ENCODE results near the gene NIPA2. TPM values are rescaled to one million over a fixed set of nuclear protein-coding genes. Genes with fewer than 3 reads are reported as not detected.
"Not testable (repeated sequence)": the region's sequence is repeated elsewhere in the genome, so short reads cannot be mapped to it uniquely, and the experiment has no call there.

Gene NIPA2
- total and polyA plus RNA-seq, 2 donors (not counting 1 experiment from before 2014, with no cell fraction given): 47.7 to 64.7 TPM

DNA sequence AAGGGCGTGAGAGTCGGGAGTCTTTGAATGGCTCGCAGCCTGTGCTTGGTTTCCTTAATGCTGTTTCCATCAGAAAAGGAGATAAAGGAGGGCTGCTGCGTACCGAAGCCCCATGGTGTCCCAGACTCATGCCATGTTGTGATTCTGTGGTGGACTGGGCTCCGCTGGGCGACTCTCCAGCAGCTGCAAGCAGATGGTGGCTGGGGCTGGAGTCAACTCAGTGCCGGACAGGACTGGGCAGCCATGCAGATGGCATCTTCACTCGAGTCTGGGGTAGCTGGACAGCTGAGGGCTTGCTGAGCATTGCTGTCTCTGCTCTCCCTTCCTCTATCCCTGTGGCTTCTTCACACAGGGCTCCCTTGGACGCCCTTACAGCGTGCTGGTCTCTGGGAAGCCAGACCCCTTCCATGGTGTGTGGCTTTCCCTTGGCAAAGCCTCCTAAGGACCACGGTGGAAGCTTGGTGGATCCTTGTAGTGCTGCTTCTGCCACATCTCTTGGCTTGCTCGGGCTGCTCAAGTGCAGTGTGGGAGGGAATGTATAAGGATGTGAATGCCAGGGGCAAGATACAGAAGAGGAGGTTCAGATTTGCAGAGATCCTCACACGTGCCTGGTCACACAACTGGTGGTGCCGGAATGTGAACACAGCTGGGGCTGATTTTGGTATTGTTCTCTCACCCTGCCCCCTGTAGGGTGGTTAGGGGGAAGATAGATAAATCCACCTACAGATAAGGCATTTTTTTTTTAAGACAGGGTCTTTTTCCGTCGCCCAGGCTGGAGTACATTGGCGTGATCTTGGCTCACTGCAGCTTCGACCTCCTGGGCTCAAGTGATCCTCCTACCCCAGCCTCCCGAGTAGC is 43.0 kb upstream of the NIPA2 start:
- Histone ChIP-seq H3K4me1 (ENCODE audit: control insufficient read depth, extremely low read depth, insufficient read depth, low read length) (no peaks in the 10 kb centered on the region), H3K27ac (ENCODE audit: insufficient read depth, low read length) (no peak overlapping the region)

GRCh38 chr15:22796079-22796478 is 42.4 kb upstream of the NIPA2 start:
- Histone ChIP-seq H3K36me3 (ENCODE audit: control insufficient read depth, insufficient read depth, low read length) (no peaks in the 10 kb centered on the region), H2AFZ (ENCODE audit: low read length) (no peak overlapping the region), H3K9me3 (ENCODE audit: control insufficient read depth, insufficient read depth, low read depth, low read length) (no peaks in the 10 kb centered on the region), H4K20me1 (ENCODE audit: control insufficient read depth, extremely low read depth, insufficient read depth, low read length) (no peaks in the 10 kb centered on the region), H3K27me3 (ENCODE audit: control insufficient read depth, insufficient read depth, low read length) (no peaks in the 10 kb centered on the region), H3K79me2 (ENCODE audit: control insufficient read depth, insufficient read depth, low read length) (no peaks in the 10 kb centered on the region), H3K4me2 (ENCODE audit: extremely low read depth, insufficient read depth, low read length) (no peak overlapping the region), H3K27ac (ENCODE audit: insufficient read depth, low read length) (no peak overlapping the region), H3K4me1 (ENCODE audit: control insufficient read depth, extremely low read depth, insufficient read depth, low read length) (no peaks in the 10 kb centered on the region), H3K4me3 (replicated peaks in 1 of 4; ENCODE audit: control extremely low read depth in 1 of 4, insufficient read depth in 1 of 4, low read depth in 3 of 4, low read length in 4 of 4) (no peak overlapping the region), H3K9ac (ENCODE audit: insufficient read depth, low read length) (no peak overlapping the region)
- no peak for TF ChIP-seq CTCF (conservative IDR thresholded peaks at IDR 0.05 in 1 of 2, IDR thresholded peaks at IDR 0.05 in 1 of 2; ENCODE audit: low read depth in 1 of 2, low read length in 2 of 2)
- no peak for TF ChIP-seq EZH2 (IDR thresholded peaks at IDR 0.05; ENCODE audit: low read length, missing control alignments)
- DNase-seq (ENCODE audit: low read depth in 2 of 2): no peak

More for the DNA sequence above, 43.0 kb upstream of the NIPA2 start:
- no peak overlapping the region for H3K4me2 ChIP-seq (ENCODE audit: extremely low read depth, insufficient read depth, low read length)
- H4K20me1 ChIP-seq (ENCODE audit: control insufficient read depth, extremely low read depth, insufficient read depth, low read length): no peaks in the 10 kb centered on the region
- no peak for TF ChIP-seq CTCF (conservative IDR thresholded peaks at IDR 0.05 in 1 of 2, IDR thresholded peaks at IDR 0.05 in 1 of 2; ENCODE audit: low read depth in 1 of 2, low read length in 2 of 2)
- TF ChIP-seq EZH2 (IDR thresholded peaks at IDR 0.05; ENCODE audit: low read length, missing control alignments): no peak
- DNase-seq (ENCODE audit: low read depth in 2 of 2): no peak
- no peak overlapping the region for H2AFZ ChIP-seq (ENCODE audit: low read length)
- H3K27me3 ChIP-seq (ENCODE audit: control insufficient read depth, insufficient read depth, low read length): no peaks in the 10 kb centered on the region
- H3K79me2 ChIP-seq (ENCODE audit: control insufficient read depth, insufficient read depth, low read length): no peaks in the 10 kb centered on the region
- H3K9me3 ChIP-seq (ENCODE audit: control insufficient read depth, insufficient read depth, low read depth, low read length): no peaks in the 10 kb centered on the region
- H3K36me3 ChIP-seq (ENCODE audit: control insufficient read depth, insufficient read depth, low read length): no peaks in the 10 kb centered on the region
- H3K9ac ChIP-seq (ENCODE audit: insufficient read depth, low read length): no peak overlapping the region
- H3K4me3 ChIP-seq (replicated peaks in 1 of 4; ENCODE audit: control extremely low read depth in 1 of 4, insufficient read depth in 1 of 4, low read depth in 3 of 4, low read length in 4 of 4): no peak overlapping the region

DNA sequence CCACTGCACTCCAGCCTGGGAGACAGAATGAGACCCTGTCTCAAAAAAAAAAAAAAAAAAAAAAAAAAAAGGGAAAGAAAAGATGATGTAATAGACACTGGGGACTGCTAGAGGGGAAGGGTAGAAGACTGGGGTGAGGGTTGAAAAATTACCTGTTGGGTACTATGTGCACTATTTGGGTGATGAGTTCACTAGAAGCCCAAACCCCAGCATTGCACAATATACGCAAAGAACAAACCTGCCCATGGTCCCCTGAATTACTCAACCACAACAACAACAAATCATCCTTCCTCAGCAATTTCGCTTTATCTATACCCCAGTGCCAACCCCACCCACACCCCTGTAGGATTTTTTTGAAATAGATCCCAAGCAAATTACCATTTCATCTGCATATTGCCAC is 38.6 kb upstream of the NIPA2 start:
- no peak for DNase-seq (ENCODE audit: low read depth in 2 of 2)
- Histone ChIP-seq H3K79me2 (ENCODE audit: control insufficient read depth, insufficient read depth, low read length) (no peaks in the 10 kb centered on the region), H3K9me3 (ENCODE audit: control insufficient read depth, insufficient read depth, low read depth, low read length) (no peaks in the 10 kb centered on the region), H3K27me3 (ENCODE audit: control insufficient read depth, insufficient read depth, low read length) (no peaks in the 10 kb centered on the region), H2AFZ (ENCODE audit: low read length) (no peak overlapping the region), H3K4me3 (replicated peaks in 1 of 4; ENCODE audit: control extremely low read depth in 1 of 4, insufficient read depth in 1 of 4, low read depth in 3 of 4, low read length in 4 of 4) (no peak overlapping the region), H3K4me1 (ENCODE audit: control insufficient read depth, extremely low read depth, insufficient read depth, low read length) (no peaks in the 10 kb centered on the region), H3K4me2 (ENCODE audit: extremely low read depth, insufficient read depth, low read length) (no peak overlapping the region), H3K9ac (ENCODE audit: insufficient read depth, low read length) (no peak overlapping the region), H3K27ac (ENCODE audit: insufficient read depth, low read length) (no peak overlapping the region), H4K20me1 (ENCODE audit: control insufficient read depth, extremely low read depth, insufficient read depth, low read length) (no peaks in the 10 kb centered on the region), H3K36me3 (ENCODE audit: control insufficient read depth, insufficient read depth, low read length) (no peaks in the 10 kb centered on the region)
- TF ChIP-seq EZH2 (IDR thresholded peaks at IDR 0.05; ENCODE audit: low read length, missing control alignments) (no peak), CTCF (conservative IDR thresholded peaks at IDR 0.05 in 1 of 2, IDR thresholded peaks at IDR 0.05 in 1 of 2; ENCODE audit: low read depth in 1 of 2, low read length in 2 of 2) (no peak)

DNA sequence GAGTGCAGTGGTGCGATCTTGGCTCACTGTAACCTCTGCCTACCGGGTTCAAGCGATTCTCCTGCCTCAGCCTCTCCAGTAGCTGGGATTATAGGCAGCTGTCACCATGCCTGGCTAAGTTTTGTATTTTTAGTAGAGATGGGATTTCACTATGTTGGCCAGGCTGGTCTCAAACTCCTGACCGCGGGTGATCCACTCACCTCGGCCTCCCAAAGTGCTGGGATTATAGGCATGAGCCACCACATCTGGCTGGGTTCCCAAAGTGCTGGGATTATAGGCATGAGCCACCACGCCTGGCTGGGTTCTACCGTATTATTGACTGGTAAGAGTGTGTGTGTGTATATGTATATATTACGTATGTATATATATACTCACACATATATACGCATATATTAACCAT is 35.5 kb upstream of the NIPA2 start:
- not testable (repeated sequence) for H3K4me1 ChIP-seq (ENCODE audit: control insufficient read depth, extremely low read depth, insufficient read depth, low read length); H3K4me3 ChIP-seq (replicated peaks in 1 of 4; ENCODE audit: control extremely low read depth in 1 of 4, insufficient read depth in 1 of 4, low read depth in 3 of 4, low read length in 4 of 4); DNase-seq (ENCODE audit: low read depth in 2 of 2); H3K27me3 ChIP-seq (ENCODE audit: control insufficient read depth, insufficient read depth, low read length); H4K20me1 ChIP-seq (ENCODE audit: control insufficient read depth, extremely low read depth, insufficient read depth, low read length); H3K27ac ChIP-seq (ENCODE audit: insufficient read depth, low read length); H3K9ac ChIP-seq (ENCODE audit: insufficient read depth, low read length); H3K9me3 ChIP-seq (ENCODE audit: control insufficient read depth, insufficient read depth, low read depth, low read length); H3K36me3 ChIP-seq (ENCODE audit: control insufficient read depth, insufficient read depth, low read length); H3K79me2 ChIP-seq (ENCODE audit: control insufficient read depth, insufficient read depth, low read length); H2AFZ ChIP-seq (ENCODE audit: low read length); H3K4me2 ChIP-seq (ENCODE audit: extremely low read depth, insufficient read depth, low read length)
